Esophagus muscularis mucosa (tissue), 4 donors: ENCODE results near the gene SLAMF9. TPM values are rescaled to one million over a fixed set of nuclear protein-coding genes. Genes with fewer than 3 reads are reported as not detected.

Experiments used
- DNase-seq: peaks from one replicate; pipeline ENCODE4 v3.0.0-alpha.2; 2017; ENCODE audit errors: extremely low spot score
- H3K27ac ChIP-seq, 4 donors: fragments of 200-600 bp; sonication (generic); replicated peaks in 1 of 4; 1 replicate in 3 of 4; 2 replicates in 1 of 4; pipeline ENCODE4 v1.5.1; 2016 to 2019; ENCODE audit warnings: mild to moderate bottlenecking in 1 of 4
- H3K27me3 ChIP-seq, 4 donors: fragments of 200-600 bp; sonication (generic); one replicate each; pipeline versions ENCODE4 v1.5.1 to v1.6.0; 2016 to 2019
- H3K36me3 ChIP-seq, 4 donors: fragments of 200-600 bp; sonication (generic); one replicate each; pipeline ENCODE4 v1.5.1; 2016 to 2019
- H3K4me1 ChIP-seq, 4 donors: fragments of 200-600 bp; sonication (generic); one replicate each; pipeline ENCODE4 v1.5.1; 2016 to 2019
- H3K4me3 ChIP-seq, 4 donors: fragments of 200-600 bp; sonication (generic); 1 replicate in 2 of 4; 2 replicates in 2 of 4; pipeline ENCODE4 v1.5.1; 2016 to 2019; ENCODE audit warnings: mild to moderate bottlenecking in 4 of 4, moderate library complexity in 1 of 4
- H3K9me3 ChIP-seq, 4 donors: fragments of 200-600 bp; sonication (generic); 1 replicate in 3 of 4; 2 replicates in 1 of 4; pipeline ENCODE4 v1.5.1; 2016 to 2019
- EP300 ChIP-seq: sonication (generic); formaldehyde crosslinking; IDR thresholded peaks from one replicate; pipeline ENCODE4 v1.6.1; 2017; ENCODE audit warnings: antibody characterized with exemption
- POLR2A ChIP-seq: fragments of 450-650 bp; IDR thresholded peaks from one replicate; pipeline ENCODE4 v1.6.1; 2017; ENCODE audit warnings: antibody characterized with exemption, moderate library complexity, mild to moderate bottlenecking, low read depth
- POLR2AphosphoS5 ChIP-seq, 2 donors: sonication (generic); formaldehyde crosslinking; IDR thresholded peaks; one replicate each; pipeline ENCODE4 v1.6.1; 2017; ENCODE audit warnings: antibody characterized with exemption in 2 of 2
- WGBS: methylation state at CpG from one replicate; pipeline ENCODE4 v1.1.5; 2018; 5-methylcytosine and 5-hydroxymethylcytosine counted together
- intact Hi-C: fragments of 100-400 bp; cut with DNase I; formaldehyde crosslinking; loops from one replicate; pipeline ENCODE4 v1.15.1; 2023
- total RNA-seq, 4 donors: library from RNA; depleted of rRNA; stranded (reverse); fragments of >200 nt; gene quantifications; one replicate each; pipeline versions ENCODE4 v1.1.0 to v1.2.1, GENCODE V29; 2016
- TF ChIP-seq, protein P1 (sequence below), 3 experiments: fragments of 200-600 bp in 2 of 3; fragments of 450-650 bp in 1 of 3; sonication (generic) in 2 of 3; IDR thresholded peaks; one replicate each; pipeline ENCODE4 v1.5.1; 2017 to 2019; ENCODE audit warnings: antibody characterized with exemption in 3 of 3, mild to moderate bottlenecking in 2 of 3, moderate library complexity in 1 of 3

SLAMF9 gene
- total RNA-seq, 4 donors from 2014 or later: not detected

DNA sequence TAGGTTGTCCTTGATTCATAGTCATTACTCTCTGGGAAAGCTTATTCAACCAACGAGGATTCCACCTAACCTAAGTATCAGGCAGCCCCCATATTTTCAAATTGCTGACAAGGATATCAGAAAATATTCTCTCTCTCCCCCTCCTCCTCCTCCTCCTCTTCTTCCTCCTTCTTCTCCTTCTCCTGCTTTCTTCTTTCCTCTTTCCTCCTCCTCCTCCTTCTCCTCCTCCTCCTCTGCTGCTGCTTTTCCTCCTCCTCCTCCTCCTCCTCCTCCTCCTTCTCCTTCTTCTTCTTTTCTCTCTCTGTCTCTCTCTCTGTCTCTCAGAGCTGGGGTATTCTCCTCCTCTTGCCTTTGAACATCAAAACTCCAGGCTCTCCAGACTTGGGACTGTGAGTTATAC lies 6.1 kb downstream of the SLAMF9 start:
- no peak for DNase-seq
- Histone ChIP-seq H3K4me1 (peaks cover 15 to 22% (median 15%) of the 10 kb centered on the region in 4 donors), H3K27me3 (peaks cover 0 to 38% (median 0%) of the 10 kb centered on the region in 4 donors), H3K9me3 (no peaks in the 10 kb centered on the region), H3K36me3 (no peaks in the 10 kb centered on the region), H3K4me3 (no peak overlapping the region), H3K27ac (no peak overlapping the region)
- TF ChIP-seq POLR2AphosphoS5 (IDR thresholded peaks at IDR 0.05): no peak
- intact Hi-C loops: no loop called here
- 86% methylated on average over 1 of the region's 1 CpG for WGBS

DNA sequence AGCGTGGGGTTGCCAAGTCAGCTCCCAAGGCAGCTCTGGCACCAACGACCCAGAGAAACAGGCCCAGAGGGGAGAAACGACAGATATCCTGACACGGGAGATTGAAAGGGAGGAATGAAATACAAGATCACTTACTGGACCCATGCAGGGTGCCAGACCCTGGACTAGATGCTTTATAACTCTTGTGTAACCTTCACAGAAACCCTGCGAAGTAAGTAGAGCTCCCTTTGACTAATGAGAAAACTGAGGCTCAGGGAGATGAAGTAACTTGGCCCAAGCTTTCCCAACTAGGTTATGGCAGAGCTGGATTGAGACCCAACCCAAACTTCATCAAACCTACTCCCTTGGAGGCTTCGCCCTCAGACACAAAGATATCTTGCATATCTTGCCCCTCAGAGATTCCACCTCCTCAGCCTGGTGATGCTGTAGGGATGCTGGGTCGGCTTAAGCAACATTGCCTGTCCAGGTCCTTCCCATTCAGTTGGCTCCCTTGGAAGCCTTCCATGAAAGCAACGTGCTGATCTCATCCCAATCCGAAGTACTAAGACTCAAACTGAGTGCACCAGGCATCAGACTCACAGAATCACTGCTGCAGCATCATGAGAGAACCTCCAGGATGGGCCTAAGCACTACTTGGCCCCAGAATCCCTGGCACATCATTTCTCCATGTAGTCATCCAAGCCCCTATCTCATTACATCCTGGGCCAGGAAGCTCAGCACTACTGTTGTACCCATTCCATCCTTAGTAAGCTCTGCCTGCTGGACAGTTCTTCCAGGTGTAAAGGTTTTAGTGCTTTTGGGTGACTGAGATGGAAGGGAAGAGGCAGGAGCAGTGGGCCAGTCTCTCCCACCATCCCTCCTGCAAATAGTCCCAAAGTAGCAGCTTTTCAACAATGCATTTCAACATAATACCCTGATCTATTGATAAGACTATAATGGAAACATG lies 7.5 kb downstream of the SLAMF9 start:
- WGBS: 68% methylated on average over 4 of the region's 9 CpGs
- peaks cover 0 to 39% (median 0%) of the 10 kb centered on the region in 4 donors for H3K27me3 ChIP-seq
- intact Hi-C loops: no loop called here
- H3K36me3 ChIP-seq: no peaks in the 10 kb centered on the region
- H3K4me1 ChIP-seq: peaks cover 15 to 22% (median 15%) of the 10 kb centered on the region in 4 donors
- no peak for TF ChIP-seq POLR2A
- no peak for TF ChIP-seq POLR2AphosphoS5 (IDR thresholded peaks at IDR 0.05)
- TF ChIP-seq EP300: no peak
- TF ChIP-seq, protein P1, sequence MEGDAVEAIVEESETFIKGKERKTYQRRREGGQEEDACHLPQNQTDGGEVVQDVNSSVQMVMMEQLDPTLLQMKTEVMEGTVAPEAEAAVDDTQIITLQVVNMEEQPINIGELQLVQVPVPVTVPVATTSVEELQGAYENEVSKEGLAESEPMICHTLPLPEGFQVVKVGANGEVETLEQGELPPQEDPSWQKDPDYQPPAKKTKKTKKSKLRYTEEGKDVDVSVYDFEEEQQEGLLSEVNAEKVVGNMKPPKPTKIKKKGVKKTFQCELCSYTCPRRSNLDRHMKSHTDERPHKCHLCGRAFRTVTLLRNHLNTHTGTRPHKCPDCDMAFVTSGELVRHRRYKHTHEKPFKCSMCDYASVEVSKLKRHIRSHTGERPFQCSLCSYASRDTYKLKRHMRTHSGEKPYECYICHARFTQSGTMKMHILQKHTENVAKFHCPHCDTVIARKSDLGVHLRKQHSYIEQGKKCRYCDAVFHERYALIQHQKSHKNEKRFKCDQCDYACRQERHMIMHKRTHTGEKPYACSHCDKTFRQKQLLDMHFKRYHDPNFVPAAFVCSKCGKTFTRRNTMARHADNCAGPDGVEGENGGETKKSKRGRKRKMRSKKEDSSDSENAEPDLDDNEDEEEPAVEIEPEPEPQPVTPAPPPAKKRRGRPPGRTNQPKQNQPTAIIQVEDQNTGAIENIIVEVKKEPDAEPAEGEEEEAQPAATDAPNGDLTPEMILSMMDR (IDR thresholded peaks at IDR 0.05): no peak
- peak overlapping the region; percentile 48 to 58 (median 54) for H3K4me3 ChIP-seq
- DNase-seq: no peak
- no peaks in the 10 kb centered on the region for H3K9me3 ChIP-seq
- H3K27ac ChIP-seq: no peak overlapping the region

DNA sequence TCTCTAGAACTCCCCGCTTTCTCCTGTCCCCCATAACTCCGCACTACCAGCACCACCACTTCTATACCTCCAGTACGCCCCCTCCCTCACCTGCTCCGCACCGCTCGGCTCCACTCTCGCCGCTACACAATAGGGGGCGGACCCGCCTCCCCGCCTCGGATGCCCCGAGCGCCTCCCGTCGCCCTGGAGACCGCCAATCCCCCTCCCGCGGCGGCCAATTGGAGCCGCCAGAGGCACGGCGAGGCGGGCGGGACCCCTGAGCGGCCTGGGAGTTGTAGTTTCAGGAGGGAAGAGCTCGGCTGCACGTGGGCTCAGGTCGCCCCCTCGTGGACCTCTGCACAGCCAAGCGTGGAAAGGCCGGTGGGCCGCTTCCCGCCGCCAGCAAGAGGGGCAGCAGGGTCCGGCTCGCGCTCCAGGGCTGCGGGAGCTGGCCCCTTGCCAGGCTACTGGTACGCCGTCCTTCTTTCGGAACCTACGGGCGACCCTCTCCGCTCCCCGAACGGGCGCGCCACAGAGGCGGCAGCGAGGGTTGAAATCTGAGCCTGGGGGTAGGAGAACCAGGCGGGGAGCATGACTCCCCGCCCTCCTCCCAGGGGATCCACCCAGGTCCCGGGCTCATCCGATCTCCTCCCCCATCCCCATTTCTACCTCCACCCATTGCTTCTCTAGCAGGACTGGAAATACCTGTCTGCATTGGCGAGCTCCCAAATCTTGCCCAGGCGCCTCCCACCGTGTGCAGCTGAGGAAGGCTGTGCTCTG lies 8.4 kb downstream of the SLAMF9 start, which contains the start of gene IGSF9:
IGSF9 (minus strand) TSS at position 131 of the 759 bp plus-strand sequence. CDS start 2,159 bp downstream, outside the sequence.
- TF ChIP-seq POLR2AphosphoS5 (IDR thresholded peaks at IDR 0.05) (peak in 1 of 2 donors; percentile 37), POLR2A (no peak), EP300 (no peak)
- TF ChIP-seq, protein P1 (IDR thresholded peaks at IDR 0.05): peak; percentile 51 to 62 (median 55)
- intact Hi-C loops: no loop called here
- peaks cover 0 to 40% (median 0%) of the 10 kb centered on the region in 4 donors for H3K27me3 ChIP-seq

DNA sequence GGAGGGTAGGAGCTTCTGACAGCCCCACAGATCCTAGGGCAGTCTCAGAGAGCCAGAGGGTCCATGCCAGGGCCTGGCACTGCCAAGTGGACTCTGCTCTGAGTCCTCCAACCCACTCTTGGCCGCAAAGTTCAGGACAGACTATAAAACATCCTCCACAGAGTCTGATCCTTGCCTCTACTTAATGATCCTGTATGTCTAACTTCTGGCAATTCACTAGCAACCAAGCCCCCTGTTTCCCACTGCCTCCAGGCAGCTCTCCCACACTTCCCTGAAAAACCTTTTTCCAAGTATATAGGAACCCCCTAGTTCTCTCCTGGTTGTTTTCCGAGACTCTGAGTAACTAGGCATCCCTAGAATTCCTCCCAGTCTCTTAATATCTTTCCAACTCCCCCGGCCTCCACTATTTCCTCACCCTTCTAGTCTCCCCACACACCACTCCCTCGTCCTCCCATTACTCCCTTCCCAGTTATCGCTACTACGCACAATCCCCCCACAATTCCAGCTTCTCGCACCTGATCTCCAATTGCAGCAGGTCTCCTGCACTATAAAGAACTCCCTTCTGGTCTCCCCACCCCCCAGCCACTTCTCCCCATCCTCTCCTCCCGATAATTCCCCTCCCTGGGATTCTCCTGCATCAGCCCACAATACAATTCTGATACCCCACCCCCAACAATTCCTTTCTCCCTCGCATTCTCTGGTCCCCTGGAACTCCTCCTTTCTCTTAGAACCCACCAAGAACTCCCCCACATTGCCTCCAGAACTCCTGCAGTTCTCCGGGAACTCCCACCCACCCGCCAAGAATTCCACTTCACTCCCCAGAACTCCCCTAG lies 9.2 kb downstream of the SLAMF9 start:
- no peak overlapping the region for H3K27ac ChIP-seq
- TF ChIP-seq, protein P1 (IDR thresholded peaks at IDR 0.05): no peak
- TF ChIP-seq POLR2AphosphoS5 (IDR thresholded peaks at IDR 0.05) (no peak), EP300 (no peak)
- H3K36me3 ChIP-seq: no peaks in the 10 kb centered on the region
- intact Hi-C loops: no loop called here
- no peaks in the 10 kb centered on the region for H3K9me3 ChIP-seq
- peaks cover 15 to 22% (median 15%) of the 10 kb centered on the region in 4 donors for H3K4me1 ChIP-seq
- H3K4me3 ChIP-seq: peak overlapping the region; percentile 48 to 58 (median 54)
- DNase-seq: no peak
- 33% methylated on average over 11 of the region's 11 CpGs for WGBS
- peaks cover 0 to 40% (median 0%) of the 10 kb centered on the region in 4 donors for H3K27me3 ChIP-seq

More for the DNA sequence above, 8.4 kb downstream of the SLAMF9 start, which contains the start of gene IGSF9:
- H3K27ac ChIP-seq: no peak within 1 kb of the TSS
- no peaks in the 10 kb centered on the region for H3K9me3 ChIP-seq
- peak within 1 kb of the TSS; percentile 48 to 58 (median 54) for H3K4me3 ChIP-seq
- under 1% methylated on average over 23 of the region's 58 CpGs for WGBS
- H3K36me3 ChIP-seq: no peaks in the 10 kb centered on the region
- no peak for DNase-seq
- peaks cover 15 to 22% (median 15%) of the 10 kb centered on the region in 4 donors for H3K4me1 ChIP-seq
